Type B pancreatic cell (in vitro differentiated cells): ENCODE results near the gene ADRA2B. TPM values are rescaled to one million over a fixed set of nuclear protein-coding genes. Genes with fewer than 3 reads are reported as not detected.

ENCODE experiments used
- DNase-seq: peaks from one replicate; pipeline ENCODE4 v3.0.0; 2021; ENCODE audit warnings: mixed read lengths; ENCODE audit not compliant: unreplicated experiment; ENCODE audit errors: extremely low spot score
- H3K27ac Mint-ChIP-seq: 2 replicates; pipeline ENCODE4 v1.8.0; 2021; ENCODE audit warnings: mild to moderate bottlenecking, mixed read lengths
- H3K27me3 Mint-ChIP-seq: 2 replicates; pipeline ENCODE4 v1.8.0; 2021; ENCODE audit warnings: mixed read lengths
- H3K36me3 Mint-ChIP-seq: 2 replicates; pipeline ENCODE4 v1.8.0; 2021; ENCODE audit warnings: mixed read lengths
- H3K4me1 Mint-ChIP-seq: one replicate; pipeline ENCODE4 v1.8.0; 2021; ENCODE audit warnings: mixed read lengths; ENCODE audit not compliant: unreplicated experiment
- H3K4me3 Mint-ChIP-seq: 2 replicates; pipeline ENCODE4 v1.8.0; 2021; ENCODE audit warnings: mild to moderate bottlenecking, mixed read lengths
- H3K9me3 Mint-ChIP-seq: 2 replicates; pipeline ENCODE4 v1.8.0; 2021; ENCODE audit warnings: mixed read lengths
- total RNA-seq: library from RNA; stranded (reverse); gene quantifications from 2 replicates; pipeline ENCODE4 v1.2.1, GENCODE V29; 2021; ENCODE audit warnings: low replicate concordance
- TF ChIP-seq, protein P1 (sequence below): fragments of 200-600 bp; sonication (generic); conservative IDR thresholded peaks from 2 replicates; pipeline ENCODE4 v1.5.0; 2021; ENCODE audit warnings: antibody characterized with exemption, mild to moderate bottlenecking

Gene ADRA2B
- total RNA-seq, 1 donor from 2014 or later, result 2.4 TPM

DNA sequence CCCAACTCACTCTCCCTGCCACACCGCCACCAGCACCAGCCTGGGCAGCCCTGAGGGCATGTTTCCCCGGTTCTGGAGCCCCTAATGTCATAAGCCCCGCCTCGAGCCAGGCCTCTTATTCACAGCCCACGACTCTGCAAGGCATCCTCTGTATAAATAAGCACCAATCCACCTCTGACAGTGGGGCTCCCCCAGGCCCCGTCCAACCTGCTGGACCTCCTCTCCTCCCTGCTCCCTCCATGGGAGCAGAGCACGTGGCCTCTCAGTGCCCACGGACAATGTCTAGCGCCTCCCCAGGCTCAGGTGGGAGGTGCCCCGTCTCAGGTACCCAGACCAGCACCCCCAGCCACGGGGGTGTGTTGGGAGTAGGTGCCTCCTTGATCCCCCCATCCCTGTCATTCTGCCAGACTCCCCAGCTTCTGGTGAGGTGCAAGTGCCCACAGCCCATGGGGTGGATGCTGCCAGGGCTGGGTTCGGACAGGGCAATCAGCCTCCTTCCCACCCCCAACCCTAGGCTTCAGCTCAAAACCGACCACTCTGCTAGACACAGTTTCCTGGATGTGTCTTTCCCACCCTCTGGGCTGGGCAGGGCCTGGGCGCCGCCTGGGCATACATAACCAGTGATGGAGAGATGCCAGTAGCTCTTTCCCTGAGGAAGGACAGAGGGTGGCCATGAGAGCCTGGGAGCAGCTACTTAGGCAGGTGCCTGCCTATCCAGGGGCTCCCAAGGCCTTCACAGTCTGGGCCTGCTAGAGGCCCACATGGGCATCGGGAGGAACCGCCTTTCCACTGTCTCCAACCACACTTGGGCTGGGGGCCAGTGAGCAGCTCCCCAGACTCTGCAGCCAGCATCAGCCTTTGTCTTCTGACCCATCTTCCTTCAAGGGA, 1.6 kb upstream of the ADRA2B start:
- Mint-ChIP-seq H3K4me3 (peak overlapping the region; percentile 88), H3K4me1 (peaks cover 6% of the 10 kb centered on the region), H3K27ac (peak overlapping the region; percentile 84), H3K9me3 (no peaks in the 10 kb centered on the region), H3K27me3 (peaks cover 46% of the 10 kb centered on the region), H3K36me3 (no peaks in the 10 kb centered on the region)
- TF ChIP-seq, protein P1, sequence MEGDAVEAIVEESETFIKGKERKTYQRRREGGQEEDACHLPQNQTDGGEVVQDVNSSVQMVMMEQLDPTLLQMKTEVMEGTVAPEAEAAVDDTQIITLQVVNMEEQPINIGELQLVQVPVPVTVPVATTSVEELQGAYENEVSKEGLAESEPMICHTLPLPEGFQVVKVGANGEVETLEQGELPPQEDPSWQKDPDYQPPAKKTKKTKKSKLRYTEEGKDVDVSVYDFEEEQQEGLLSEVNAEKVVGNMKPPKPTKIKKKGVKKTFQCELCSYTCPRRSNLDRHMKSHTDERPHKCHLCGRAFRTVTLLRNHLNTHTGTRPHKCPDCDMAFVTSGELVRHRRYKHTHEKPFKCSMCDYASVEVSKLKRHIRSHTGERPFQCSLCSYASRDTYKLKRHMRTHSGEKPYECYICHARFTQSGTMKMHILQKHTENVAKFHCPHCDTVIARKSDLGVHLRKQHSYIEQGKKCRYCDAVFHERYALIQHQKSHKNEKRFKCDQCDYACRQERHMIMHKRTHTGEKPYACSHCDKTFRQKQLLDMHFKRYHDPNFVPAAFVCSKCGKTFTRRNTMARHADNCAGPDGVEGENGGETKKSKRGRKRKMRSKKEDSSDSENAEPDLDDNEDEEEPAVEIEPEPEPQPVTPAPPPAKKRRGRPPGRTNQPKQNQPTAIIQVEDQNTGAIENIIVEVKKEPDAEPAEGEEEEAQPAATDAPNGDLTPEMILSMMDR, result no peak
- DNase-seq, result no peak

DNA sequence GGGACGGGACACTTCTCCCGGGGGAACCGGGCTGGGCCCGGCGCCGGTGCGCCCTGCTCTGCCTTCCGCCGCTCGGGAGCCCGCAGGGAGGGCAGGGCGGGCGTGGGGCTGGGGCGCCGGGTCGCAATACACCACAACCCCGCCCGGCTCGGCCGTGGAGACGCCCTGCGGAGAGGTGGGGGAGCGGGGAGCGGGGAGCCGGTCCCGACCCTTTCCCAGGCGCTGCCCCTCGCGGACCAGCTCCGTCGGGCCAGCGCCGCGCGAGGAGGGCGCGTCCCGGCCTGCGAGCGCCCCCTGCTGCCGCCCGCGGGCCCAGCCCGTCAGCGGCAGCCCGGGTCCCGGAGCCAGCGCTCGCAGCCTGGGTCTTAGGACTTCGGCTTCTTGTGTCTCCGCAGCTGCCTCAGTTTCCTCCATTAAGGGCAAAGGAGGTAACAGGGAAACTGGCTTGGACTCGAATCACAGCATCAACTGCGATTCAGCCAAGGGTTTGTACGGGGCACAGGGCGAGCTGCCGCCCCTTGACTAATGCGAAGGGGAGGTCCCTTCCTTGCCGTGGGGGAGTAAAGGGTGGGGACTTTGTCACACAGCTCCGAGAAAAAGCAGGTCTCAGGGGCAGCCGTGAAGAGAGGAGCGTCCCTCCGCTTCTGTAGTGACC, 635 bp upstream of the ADRA2B start:
- H3K36me3 Mint-ChIP-seq, result no peaks in the 10 kb centered on the region
- H3K27me3 Mint-ChIP-seq, result peaks cover 46% of the 10 kb centered on the region
- peak overlapping the region; percentile 88 for H3K4me3 Mint-ChIP-seq

DNA sequence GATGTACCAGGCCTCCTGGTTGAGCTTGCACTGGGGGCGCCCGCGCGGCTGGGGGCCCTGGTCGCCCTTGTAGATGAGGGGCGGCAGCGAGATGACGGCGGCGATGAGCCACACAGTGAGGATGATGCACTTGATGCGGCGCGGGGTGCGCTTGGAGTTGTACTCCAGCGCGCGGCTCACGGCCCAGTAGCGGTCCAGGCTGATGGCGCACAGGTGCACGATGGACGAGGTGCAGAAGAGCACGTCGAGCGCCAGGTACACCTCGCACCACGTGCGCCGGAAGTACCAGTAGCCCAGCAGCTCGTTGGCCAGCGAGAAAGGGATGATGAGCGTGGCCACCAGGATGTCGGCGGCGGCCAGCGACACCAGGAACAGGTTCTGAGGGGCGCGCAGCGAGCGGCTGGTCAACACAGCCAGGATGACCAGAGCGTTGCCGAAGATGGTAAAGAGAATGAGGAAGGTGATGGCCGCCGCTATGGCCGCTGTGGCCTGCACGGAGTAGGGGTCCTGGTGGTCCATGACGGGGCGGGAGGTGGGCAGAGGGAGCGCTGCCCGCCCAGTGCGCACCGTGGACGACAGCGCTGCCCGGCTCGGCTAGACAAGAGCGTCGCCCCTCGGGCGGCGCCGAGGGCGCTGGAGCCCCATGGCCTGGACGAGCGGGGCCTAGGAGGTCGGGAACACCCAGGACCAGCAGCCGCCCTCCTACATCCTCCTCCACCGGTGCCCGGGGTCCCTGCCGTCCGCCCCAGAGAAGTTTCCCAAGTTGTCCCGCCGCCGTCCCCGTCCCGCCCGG, 544 bp downstream of the ADRA2B start:
- no peaks in the 10 kb centered on the region for H3K9me3 Mint-ChIP-seq
- no peak for DNase-seq
- peaks cover 6% of the 10 kb centered on the region for H3K4me1 Mint-ChIP-seq
- peaks cover 35% of the 10 kb centered on the region for H3K27me3 Mint-ChIP-seq
- peak overlapping the region; percentile 84 for H3K4me3 Mint-ChIP-seq
- no peaks in the 10 kb centered on the region for H3K36me3 Mint-ChIP-seq
- H3K27ac Mint-ChIP-seq, result peak overlapping the region; percentile 64
- TF ChIP-seq, protein P1, result no peak

More for the DNA sequence above, 635 bp upstream of the ADRA2B start:
- peak; percentile 82 for DNase-seq
- Mint-ChIP-seq H3K4me1 (peaks cover 6% of the 10 kb centered on the region), H3K9me3 (no peaks in the 10 kb centered on the region), H3K27ac (no peak overlapping the region)
- TF ChIP-seq, protein P1, result peak; percentile 98

DNA sequence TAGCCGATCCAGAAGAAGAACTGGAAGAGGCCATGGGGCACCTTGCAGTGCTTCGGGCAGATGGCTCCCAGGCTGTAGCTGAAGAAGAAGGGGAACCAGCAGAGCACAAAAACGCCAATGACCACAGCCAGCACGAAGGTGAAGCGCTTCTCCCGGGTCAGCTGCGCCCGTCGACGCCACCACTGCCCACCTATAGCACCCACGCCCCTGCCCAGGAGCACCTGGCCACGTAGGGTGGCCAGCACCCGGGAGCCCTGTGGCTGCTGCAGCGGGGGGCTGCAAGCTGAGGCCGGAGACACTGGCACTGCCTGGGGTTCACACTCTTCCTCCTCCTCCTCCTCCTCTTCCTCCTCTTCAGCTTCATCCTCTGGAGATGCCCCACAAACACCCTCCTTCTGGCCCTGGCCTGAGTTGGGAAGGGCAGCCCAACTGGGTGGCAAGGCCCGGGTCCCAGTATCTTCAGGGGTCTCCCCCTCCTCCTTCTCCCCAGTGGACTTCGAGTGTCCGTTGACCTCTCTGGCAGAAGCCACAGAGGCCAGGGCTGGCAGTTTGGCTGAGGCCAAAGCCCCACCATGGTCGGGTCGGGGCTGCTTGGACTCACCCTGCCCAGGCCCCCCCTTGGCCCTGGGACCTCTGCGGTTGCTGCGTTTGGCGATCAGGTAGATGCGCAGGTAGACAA, 1.3 kb downstream of the ADRA2B start:
- DNase-seq, result no peak
- H3K36me3 Mint-ChIP-seq, result no peaks in the 10 kb centered on the region
- TF ChIP-seq, protein P1, result no peak
- peak overlapping the region; percentile 64 for H3K27ac Mint-ChIP-seq
- H3K9me3 Mint-ChIP-seq, result no peaks in the 10 kb centered on the region
- peaks cover 27% of the 10 kb centered on the region for H3K27me3 Mint-ChIP-seq
- peak overlapping the region; percentile 84 for H3K4me3 Mint-ChIP-seq
- H3K4me1 Mint-ChIP-seq, result peaks cover 6% of the 10 kb centered on the region

DNA sequence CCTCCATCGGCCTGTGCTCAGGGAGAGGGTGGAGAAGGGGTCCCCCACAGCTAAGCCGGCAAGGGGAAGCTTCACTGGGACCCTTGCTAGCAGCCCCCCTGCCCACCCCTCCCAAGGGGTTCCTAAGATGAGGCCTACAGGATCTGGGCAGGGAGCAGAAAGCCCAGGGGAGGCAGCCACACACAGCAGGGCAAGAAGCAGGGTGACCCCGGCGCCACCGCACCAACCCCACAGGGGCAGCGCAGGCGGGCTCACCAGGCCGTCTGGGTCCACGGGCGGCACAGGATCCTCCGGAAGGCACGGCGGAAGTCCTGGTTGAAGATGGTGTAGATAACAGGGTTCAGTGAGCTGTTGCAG, 1.8 kb downstream of the ADRA2B start:
- H3K4me3 Mint-ChIP-seq, result peak overlapping the region; percentile 58
- no peak for DNase-seq
- peaks cover 6% of the 10 kb centered on the region for H3K4me1 Mint-ChIP-seq
- no peak overlapping the region for H3K27ac Mint-ChIP-seq
- TF ChIP-seq, protein P1, result no peak
- no peaks in the 10 kb centered on the region for H3K9me3 Mint-ChIP-seq
- H3K36me3 Mint-ChIP-seq, result no peaks in the 10 kb centered on the region
- peaks cover 23% of the 10 kb centered on the region for H3K27me3 Mint-ChIP-seq
